ENCODE measurements around the gene PABPN1. TPM values are rescaled to one million over a fixed set of nuclear protein-coding genes. Genes with fewer than 3 reads are reported as not detected.

The PABPN1 gene
- total and polyA plus RNA-seq, 2 of the 13 experiments (the other 11 are each of a cell fraction or from before 2014, with no cell fraction given): 233 to 524 TPM

DNA sequence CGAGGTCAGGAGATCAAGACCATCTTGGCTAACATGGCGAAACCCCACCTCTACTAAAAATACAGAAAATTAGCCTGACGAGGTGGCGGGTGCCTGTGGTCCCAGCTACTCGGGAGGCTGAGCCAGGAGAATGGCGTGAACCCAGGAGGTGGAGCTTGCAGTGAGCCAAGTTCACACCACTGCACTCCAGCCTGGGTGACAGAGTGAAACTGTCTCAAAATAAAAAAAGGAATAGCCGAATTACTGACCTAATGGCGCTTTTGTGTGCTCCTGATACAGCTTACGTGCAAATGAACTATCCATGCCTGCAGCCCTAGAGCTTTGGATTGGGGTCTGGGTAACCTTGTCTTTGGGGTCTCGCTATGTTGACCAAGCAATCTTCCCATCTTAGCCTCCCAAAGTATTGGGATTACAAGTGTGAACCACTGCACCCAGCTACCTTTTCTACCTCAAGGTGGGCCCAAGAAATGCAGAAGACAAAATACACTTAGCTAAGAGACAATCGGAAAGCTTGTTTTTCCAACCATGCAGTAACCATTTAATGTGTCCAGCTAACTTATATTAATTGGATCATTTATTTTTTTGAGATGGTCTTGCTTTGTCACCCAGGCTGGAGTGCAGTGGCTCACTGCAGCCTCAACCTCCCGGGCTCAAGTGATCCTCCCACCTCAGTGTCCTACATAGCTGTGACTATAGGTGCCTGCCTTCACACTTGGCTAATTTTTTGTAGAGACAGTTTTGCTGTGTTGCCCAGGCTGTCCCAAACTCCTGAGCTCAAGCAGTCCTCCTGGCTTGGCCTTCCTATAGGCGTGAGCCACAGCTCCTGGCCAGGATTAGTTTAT is 5.5 kb downstream of the PABPN1 start (continued):
- TF ChIP-seq HNRNPK (IDR thresholded peaks at IDR 0.05; ENCODE audit: low read depth, low read length, poor library complexity, severe bottlenecking): no peak
- no peak for TF ChIP-seq ZNF138 (CRISPR knock-in tag; IDR thresholded peaks at IDR 0.05; ENCODE audit: low read depth)
- TF ChIP-seq FOXK1 (CRISPR knock-in tag; IDR thresholded peaks at IDR 0.05; ENCODE audit: borderline replicate concordance, low read depth): no peak
- TF ChIP-seq, protein P1, sequence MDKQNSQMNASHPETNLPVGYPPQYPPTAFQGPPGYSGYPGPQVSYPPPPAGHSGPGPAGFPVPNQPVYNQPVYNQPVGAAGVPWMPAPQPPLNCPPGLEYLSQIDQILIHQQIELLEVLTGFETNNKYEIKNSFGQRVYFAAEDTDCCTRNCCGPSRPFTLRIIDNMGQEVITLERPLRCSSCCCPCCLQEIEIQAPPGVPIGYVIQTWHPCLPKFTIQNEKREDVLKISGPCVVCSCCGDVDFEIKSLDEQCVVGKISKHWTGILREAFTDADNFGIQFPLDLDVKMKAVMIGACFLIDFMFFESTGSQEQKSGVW (CRISPR knock-in tag; IDR thresholded peaks at IDR 0.05; ENCODE audit: borderline replicate concordance): no peak
- TF ChIP-seq ASH2L (IDR thresholded peaks at IDR 0.05; ENCODE audit: insufficient read length, low read depth, low read length): no peak
- no peak for TF ChIP-seq ZNF878 (CRISPR knock-in tag; IDR thresholded peaks at IDR 0.05)
- no peak for TF ChIP-seq ZKSCAN5 (CRISPR knock-in tag; IDR thresholded peaks at IDR 0.05)
- no peak for TF ChIP-seq ZFAT (CRISPR knock-in tag; conservative IDR thresholded peaks at IDR 0.05)
- no peak for TF ChIP-seq ZSCAN20 (CRISPR knock-in tag; IDR thresholded peaks at IDR 0.05; ENCODE audit: borderline replicate concordance)
- TF ChIP-seq, protein P2, sequence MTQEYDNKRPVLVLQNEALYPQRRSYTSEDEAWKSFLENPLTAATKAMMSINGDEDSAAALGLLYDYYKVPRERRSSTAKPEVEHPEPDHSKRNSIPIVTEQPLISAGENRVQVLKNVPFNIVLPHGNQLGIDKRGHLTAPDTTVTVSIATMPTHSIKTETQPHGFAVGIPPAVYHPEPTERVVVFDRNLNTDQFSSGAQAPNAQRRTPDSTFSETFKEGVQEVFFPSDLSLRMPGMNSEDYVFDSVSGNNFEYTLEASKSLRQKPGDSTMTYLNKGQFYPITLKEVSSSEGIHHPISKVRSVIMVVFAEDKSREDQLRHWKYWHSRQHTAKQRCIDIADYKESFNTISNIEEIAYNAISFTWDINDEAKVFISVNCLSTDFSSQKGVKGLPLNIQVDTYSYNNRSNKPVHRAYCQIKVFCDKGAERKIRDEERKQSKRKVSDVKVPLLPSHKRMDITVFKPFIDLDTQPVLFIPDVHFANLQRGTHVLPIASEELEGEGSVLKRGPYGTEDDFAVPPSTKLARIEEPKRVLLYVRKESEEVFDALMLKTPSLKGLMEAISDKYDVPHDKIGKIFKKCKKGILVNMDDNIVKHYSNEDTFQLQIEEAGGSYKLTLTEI (CRISPR knock-in tag; conservative IDR thresholded peaks at IDR 0.05): no peak
- no peak for TF ChIP-seq FOSL2 (CRISPR knock-in tag; IDR thresholded peaks at IDR 0.05)
- TF ChIP-seq U2AF2 (IDR thresholded peaks at IDR 0.05; ENCODE audit: low read depth, low read length): no peak
- no peak for TF ChIP-seq NKX3-1 (CRISPR knock-in tag; IDR thresholded peaks at IDR 0.05)
- TF ChIP-seq, protein P3, sequence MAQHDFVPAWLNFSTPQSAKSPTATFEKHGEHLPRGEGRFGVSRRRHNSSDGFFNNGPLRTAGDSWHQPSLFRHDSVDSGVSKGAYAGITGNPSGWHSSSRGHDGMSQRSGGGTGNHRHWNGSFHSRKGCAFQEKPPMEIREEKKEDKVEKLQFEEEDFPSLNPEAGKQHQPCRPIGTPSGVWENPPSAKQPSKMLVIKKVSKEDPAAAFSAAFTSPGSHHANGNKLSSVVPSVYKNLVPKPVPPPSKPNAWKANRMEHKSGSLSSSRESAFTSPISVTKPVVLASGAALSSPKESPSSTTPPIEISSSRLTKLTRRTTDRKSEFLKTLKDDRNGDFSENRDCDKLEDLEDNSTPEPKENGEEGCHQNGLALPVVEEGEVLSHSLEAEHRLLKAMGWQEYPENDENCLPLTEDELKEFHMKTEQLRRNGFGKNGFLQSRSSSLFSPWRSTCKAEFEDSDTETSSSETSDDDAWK (CRISPR knock-in tag; IDR thresholded peaks at IDR 0.05): no peak
- TF ChIP-seq EEA1 (CRISPR knock-in tag; IDR thresholded peaks at IDR 0.05; ENCODE audit: borderline replicate concordance): no peak
- no peak for TF ChIP-seq EP300 (IDR thresholded peaks at IDR 0.05; ENCODE audit: low read depth in 2 of 2, low read length in 2 of 2)
- peak; percentile 34; the same call in 1 of the 2 replicates for TF ChIP-seq EP300 (CRISPR knock-in tag; IDR thresholded peaks at IDR 0.05; ENCODE audit: borderline replicate concordance)
- TF ChIP-seq, protein P4, sequence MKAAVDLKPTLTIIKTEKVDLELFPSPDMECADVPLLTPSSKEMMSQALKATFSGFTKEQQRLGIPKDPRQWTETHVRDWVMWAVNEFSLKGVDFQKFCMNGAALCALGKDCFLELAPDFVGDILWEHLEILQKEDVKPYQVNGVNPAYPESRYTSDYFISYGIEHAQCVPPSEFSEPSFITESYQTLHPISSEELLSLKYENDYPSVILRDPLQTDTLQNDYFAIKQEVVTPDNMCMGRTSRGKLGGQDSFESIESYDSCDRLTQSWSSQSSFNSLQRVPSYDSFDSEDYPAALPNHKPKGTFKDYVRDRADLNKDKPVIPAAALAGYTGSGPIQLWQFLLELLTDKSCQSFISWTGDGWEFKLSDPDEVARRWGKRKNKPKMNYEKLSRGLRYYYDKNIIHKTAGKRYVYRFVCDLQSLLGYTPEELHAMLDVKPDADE (CRISPR knock-in tag; IDR thresholded peaks at IDR 0.05): no peak
- TF ChIP-seq HCFC1 (IDR thresholded peaks at IDR 0.05; ENCODE audit: low read depth, low read length): no peak
- TF ChIP-seq ZFP36 (IDR thresholded peaks at IDR 0.05; ENCODE audit: borderline replicate concordance, low read depth, low read length, partially characterized antibody): no peak
- no peak for TF ChIP-seq ZSCAN5A (CRISPR knock-in tag; IDR thresholded peaks at IDR 0.05; ENCODE audit: borderline replicate concordance)
- peak; percentile 31; the same call in 1 of the 2 replicates for TF ChIP-seq ZNF205 (CRISPR knock-in tag; IDR thresholded peaks at IDR 0.05)
- no peak for TF ChIP-seq SP2 (CRISPR knock-in tag; IDR thresholded peaks at IDR 0.05)
